ENCODE measurements around the gene DPEP2NB. TPM values are rescaled to one million over a fixed set of nuclear protein-coding genes. Genes with fewer than 3 reads are reported as not detected.
"Not testable (repeated sequence)": the region's sequence is repeated elsewhere in the genome, so short reads cannot be mapped to it uniquely, and the experiment has no call there.

DPEP2NB gene
- total RNA-seq, 6 experiments from 2014 or later, result not detected

- peaks cover 7% of the 10 kb centered on the region for H3K27me3 Mint-ChIP-seq (ENCODE audit: insufficient read depth)
- H3K4me1 Mint-ChIP-seq (ENCODE audit: low read depth), result 0 out of 2 replicates have a peak, but pooled peaks cover 6% of the 10 kb centered on the region
- no peaks in the 10 kb centered on the region for H3K36me3 Mint-ChIP-seq (ENCODE audit: low read depth)
- H3K4me3 Mint-ChIP-seq, result no peak overlapping the region
- TF ChIP-seq CTCF (IDR thresholded peaks at IDR 0.05), result no peak
- H3K9me3 Mint-ChIP-seq, result no peaks in the 10 kb centered on the region
- DNase-seq, result no peak
- H3K27ac Mint-ChIP-seq, result no peak overlapping the region
Observed at GRCh38 chr16:68013440-68013839, 2.3 kb downstream of the DPEP2NB start.

- not testable (repeated sequence) for H3K4me1 Mint-ChIP-seq (ENCODE audit: low read depth); DNase-seq; H3K9me3 Mint-ChIP-seq; H3K36me3 Mint-ChIP-seq (ENCODE audit: low read depth); H3K4me3 Mint-ChIP-seq; H3K27ac Mint-ChIP-seq; H3K27me3 Mint-ChIP-seq (ENCODE audit: insufficient read depth)
Observed at GRCh38 chr16:68009872-68010271, 5.8 kb downstream of the DPEP2NB start.

- no peak overlapping the region for H3K27ac Mint-ChIP-seq
- peaks cover 7% of the 10 kb centered on the region for H3K27me3 Mint-ChIP-seq (ENCODE audit: insufficient read depth)
- no peak for DNase-seq
- no peaks in the 10 kb centered on the region for H3K9me3 Mint-ChIP-seq
- no peak for TF ChIP-seq CTCF (IDR thresholded peaks at IDR 0.05)
- H3K4me3 Mint-ChIP-seq, result no peak overlapping the region
- no peaks in the 10 kb centered on the region for H3K36me3 Mint-ChIP-seq (ENCODE audit: low read depth)
- no peaks in the 10 kb centered on the region for H3K4me1 Mint-ChIP-seq (ENCODE audit: low read depth)
Observed at GRCh38 chr16:68009157-68009735, 6.5 kb downstream of the DPEP2NB start.

GRCh38 chr16:68005786-68006286, 9.9 kb downstream of the DPEP2NB start:
- no peaks in the 10 kb centered on the region for H3K9me3 Mint-ChIP-seq
- H3K4me3 Mint-ChIP-seq, result no peak overlapping the region
- no peak overlapping the region for H3K27ac Mint-ChIP-seq
- TF ChIP-seq CTCF (IDR thresholded peaks at IDR 0.05), result no peak
- H3K27me3 Mint-ChIP-seq (ENCODE audit: insufficient read depth), result peaks cover 3% of the 10 kb centered on the region
- no peak for DNase-seq
- H3K36me3 Mint-ChIP-seq (ENCODE audit: low read depth), result no peaks in the 10 kb centered on the region
- no peaks in the 10 kb centered on the region for H3K4me1 Mint-ChIP-seq (ENCODE audit: low read depth)

GRCh38 chr16:68005211-68005610, 10.5 kb downstream of the DPEP2NB start:
- Mint-ChIP-seq H3K9me3 (no peaks in the 10 kb centered on the region), H3K27ac (no peak overlapping the region), H3K27me3 (ENCODE audit: insufficient read depth) (peaks cover 3% of the 10 kb centered on the region), H3K36me3 (ENCODE audit: low read depth) (no peaks in the 10 kb centered on the region), H3K4me3 (no peak overlapping the region), H3K4me1 (ENCODE audit: low read depth) (peaks cover 5% of the 10 kb centered on the region)
- DNase-seq, result no peak
- no peak for TF ChIP-seq CTCF (IDR thresholded peaks at IDR 0.05)

GRCh38 chr16:68003031-68003430, 12.7 kb downstream of the DPEP2NB start:
- TF ChIP-seq CTCF (IDR thresholded peaks at IDR 0.05), result no peak
- H3K9me3 Mint-ChIP-seq, result no peaks in the 10 kb centered on the region

More at GRCh38 chr16:68003031-68003430, 12.7 kb downstream of the DPEP2NB start:
- no peak overlapping the region for H3K27ac Mint-ChIP-seq
- DNase-seq, result no peak
- no peak overlapping the region for H3K4me3 Mint-ChIP-seq
- H3K36me3 Mint-ChIP-seq (ENCODE audit: low read depth), result no peaks in the 10 kb centered on the region
- H3K27me3 Mint-ChIP-seq (ENCODE audit: insufficient read depth), result peaks cover 2% of the 10 kb centered on the region
- H3K4me1 Mint-ChIP-seq (ENCODE audit: low read depth), result peaks cover 10% of the 10 kb centered on the region

All from HFFc6 (cell line).